Spleen (tissue), 11 donors: Measurements from ENCODE around the gene NR2C2. TPM values are rescaled to one million over a fixed set of nuclear protein-coding genes. Genes with fewer than 3 reads are reported as not detected.
A peak's percentile ranks its signal among the peaks of the same experiment; 100 is the strongest.

Source experiments
- DNase-seq: peaks from one replicate; pipeline ENCODE4 v3.0.0-alpha.2; 2020
- H3K27ac ChIP-seq, 8 donors: fragments of 200-600 bp; sonication (generic) in 7 of 8; 1 replicate in 4 of 8; 2 replicates in 4 of 8; pipeline versions ENCODE4 v1.5.0 to v1.8.0; 2016 to 2021; ENCODE audit warnings: inconsistent platforms in 4 of 8, mild to moderate bottlenecking in 4 of 8, moderate library complexity in 1 of 8
- H3K27me3 ChIP-seq, 7 donors: fragments of 200-600 bp; sonication (generic) in 6 of 7; replicated peaks in 1 of 7; 1 replicate in 4 of 7; 2 replicates in 3 of 7; pipeline versions ENCODE4 v1.5.0 to v1.8.0; 2016 to 2021; ENCODE audit warnings: inconsistent platforms in 3 of 7, mild to moderate bottlenecking in 1 of 7
- H3K36me3 ChIP-seq, 6 donors: fragments of 200-600 bp; sonication (generic) in 5 of 6; 1 replicate in 4 of 6; 2 replicates in 2 of 6; pipeline versions ENCODE4 v1.5.0 to v1.8.0; 2016 to 2021; ENCODE audit warnings: inconsistent platforms in 2 of 6
- H3K4me1 ChIP-seq, 6 donors: fragments of 200-600 bp; sonication (generic) in 5 of 6; 1 replicate in 3 of 6; 2 replicates in 3 of 6; pipeline versions ENCODE4 v1.5.0 to v1.8.0; 2016 to 2021; ENCODE audit warnings: inconsistent platforms in 3 of 6
- H3K4me3 ChIP-seq, 8 donors: fragments of 200-600 bp; sonication (generic) in 7 of 8; 1 replicate in 4 of 8; 2 replicates in 4 of 8; pipeline versions ENCODE4 v1.5.0 to v1.8.0; 2016 to 2021; ENCODE audit warnings: inconsistent platforms in 4 of 8, mild to moderate bottlenecking in 4 of 8, moderate library complexity in 2 of 8
- H3K9me3 ChIP-seq, 8 donors: fragments of 200-600 bp; sonication (generic) in 7 of 8; 1 replicate in 4 of 8; 2 replicates in 4 of 8; pipeline versions ENCODE4 v1.5.0 to v1.8.0; 2016 to 2021; ENCODE audit warnings: inconsistent platforms in 4 of 8
- POLR2A ChIP-seq, 3 donors: fragments of 450-650 bp; IDR thresholded peaks; one replicate each; pipeline ENCODE4 v1.5.1; 2017; ENCODE audit warnings: antibody characterized with exemption in 3 of 3, mild to moderate bottlenecking in 1 of 3
- POLR2AphosphoS5 ChIP-seq, 3 donors: sonication (generic); formaldehyde crosslinking; IDR thresholded peaks; one replicate each; pipeline ENCODE4 v1.5.1; 2017; ENCODE audit warnings: antibody characterized with exemption in 3 of 3
- WGBS, 5 donors: extraction: QIAGEN DNeasy Blood & Tissue Kit in 3 of 5; methylation state at CpG; one replicate each; pipeline versions ENCODE4 v1.1.5 to v1.1.7; 2013 to 2018; 5-methylcytosine and 5-hydroxymethylcytosine counted together
- intact Hi-C: fragments of 100-400 bp; cut with DNase I; formaldehyde crosslinking; loops from one replicate; pipeline ENCODE4 v1.15.0; 2023; ENCODE audit warnings: low total_unique reads
- polyA plus RNA-seq, 3 donors: library from polyadenylated mRNA; stranded (reverse); fragments of 200-250 nt; gene quantifications; one replicate each; pipeline ENCODE4 v1.2.1, GENCODE V29; 2013
- total RNA-seq, 7 donors: library from RNA; depleted of rRNA in 3 of 7; stranded (reverse); fragments of >200 nt in 3 of 7; fragmentation: NEBNext Ultra II Directional in 4 of 7; extraction: Animal tissue kit (Norgen Biotek cat#: 25700) in 4 of 7; gene quantifications; one replicate each; pipeline versions ENCODE4 v1.1.0 to v1.2.1, GENCODE V29; 2016 to 2021
- TF ChIP-seq, protein P1 (sequence below), 11 experiments: fragments of 200-600 bp in 7 of 11; fragments of 450-650 bp in 4 of 11; sonication (generic) in 4 of 11; IDR thresholded peaks in 8 of 11; conservative IDR thresholded peaks in 3 of 11; 1 replicate in 7 of 11; 2 replicates in 4 of 11; pipeline versions ENCODE4 v1.4.0 to v1.8.0; 2016 to 2021; ENCODE audit warnings: antibody characterized with exemption in 11 of 11, inconsistent platforms in 4 of 11, mild to moderate bottlenecking in 1 of 11
- donor health status: healthy with polysubstance abuse.
- donor health status: DM: no; HTN: no; CAD: no; lungs with moderate emphysema.
- donor health status: DM: no; HTN: no; CAD: no.
- donor health status: Bipolar disorder and iron deficiency.
- donor health status: healthy.
- donor health status: DM: no; HTN: no; CAD: no.
- donor health status: DM: yes; HTN: yes; CAD: no.

The NR2C2 gene
- total and polyA plus RNA-seq, 10 donors: 7.2 to 75.5 (median 60.2) TPM

DNA sequence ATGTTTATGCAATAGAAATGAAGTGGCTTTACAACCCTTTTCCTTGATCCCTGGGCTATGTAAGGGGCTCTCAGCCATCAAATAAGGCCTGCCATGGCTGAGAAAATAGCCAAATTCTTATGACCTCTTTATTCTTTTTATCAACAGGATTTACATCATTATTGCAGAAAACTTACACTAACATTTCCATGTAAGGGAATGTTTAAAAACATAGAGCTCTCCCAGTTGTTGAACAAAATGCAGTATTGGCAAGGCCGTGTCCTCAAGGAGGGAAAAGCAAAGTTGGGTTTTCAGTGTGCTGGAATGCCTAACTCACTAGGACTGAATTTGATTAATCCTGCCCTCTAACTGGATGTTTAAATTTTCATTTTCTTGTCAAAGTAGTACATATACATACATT lies 22.3 kb downstream of the NR2C2 start:
- intact Hi-C loops: no loop called here
- Histone ChIP-seq H3K9me3 (peaks cover 0 to 9% (median 5%) of the 10 kb centered on the region in 8 donors), H3K36me3 (peaks cover 0 to 76% (median 14%) of the 10 kb centered on the region in 6 donors), H3K27me3 (no peaks in the 10 kb centered on the region), H3K4me3 (no peak overlapping the region), H3K27ac (no peak overlapping the region), H3K4me1 (no peaks in the 10 kb centered on the region)
- DNase-seq: no peak
- 89 to 100% (median 94%) methylated on average over 1 of the region's 1 CpG for WGBS, 5 donors
- TF ChIP-seq, protein P1, sequence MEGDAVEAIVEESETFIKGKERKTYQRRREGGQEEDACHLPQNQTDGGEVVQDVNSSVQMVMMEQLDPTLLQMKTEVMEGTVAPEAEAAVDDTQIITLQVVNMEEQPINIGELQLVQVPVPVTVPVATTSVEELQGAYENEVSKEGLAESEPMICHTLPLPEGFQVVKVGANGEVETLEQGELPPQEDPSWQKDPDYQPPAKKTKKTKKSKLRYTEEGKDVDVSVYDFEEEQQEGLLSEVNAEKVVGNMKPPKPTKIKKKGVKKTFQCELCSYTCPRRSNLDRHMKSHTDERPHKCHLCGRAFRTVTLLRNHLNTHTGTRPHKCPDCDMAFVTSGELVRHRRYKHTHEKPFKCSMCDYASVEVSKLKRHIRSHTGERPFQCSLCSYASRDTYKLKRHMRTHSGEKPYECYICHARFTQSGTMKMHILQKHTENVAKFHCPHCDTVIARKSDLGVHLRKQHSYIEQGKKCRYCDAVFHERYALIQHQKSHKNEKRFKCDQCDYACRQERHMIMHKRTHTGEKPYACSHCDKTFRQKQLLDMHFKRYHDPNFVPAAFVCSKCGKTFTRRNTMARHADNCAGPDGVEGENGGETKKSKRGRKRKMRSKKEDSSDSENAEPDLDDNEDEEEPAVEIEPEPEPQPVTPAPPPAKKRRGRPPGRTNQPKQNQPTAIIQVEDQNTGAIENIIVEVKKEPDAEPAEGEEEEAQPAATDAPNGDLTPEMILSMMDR (IDR thresholded peaks at IDR 0.05 in 8 of 11, conservative IDR thresholded peaks at IDR 0.05 in 3 of 11): no peak
- TF ChIP-seq POLR2AphosphoS5 (IDR thresholded peaks at IDR 0.05): no peak
- no peak for TF ChIP-seq POLR2A (IDR thresholded peaks at IDR 0.05)

DNA sequence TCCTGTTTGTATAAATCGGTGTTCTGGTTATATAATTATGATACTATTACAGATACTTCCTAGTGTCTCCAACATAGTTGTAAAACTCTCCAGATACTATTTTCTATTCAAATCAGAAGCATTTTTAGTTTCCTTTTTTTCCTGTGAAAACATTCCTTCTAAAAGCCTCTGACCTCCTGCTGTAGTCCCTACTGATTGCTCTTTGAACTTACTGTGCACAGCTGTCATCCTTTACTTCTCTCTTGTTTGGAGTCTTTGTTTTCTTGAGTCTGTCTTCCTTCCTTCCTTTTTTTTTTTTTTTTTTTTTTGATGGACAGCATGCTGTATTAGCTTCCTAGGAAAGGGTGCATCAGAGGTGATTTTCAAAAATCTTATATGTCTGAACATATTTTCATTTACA lies 28.9 kb downstream of the NR2C2 start:
- H3K9me3 ChIP-seq: no peaks in the 10 kb centered on the region
- intact Hi-C loops: no loop called here
- no peak for DNase-seq
- 60 to 76% (median 65%) methylated on average over 1 of the region's 1 CpG for WGBS, 5 donors
- peaks cover 0 to 39% (median 7%) of the 10 kb centered on the region in 6 donors for H3K36me3 ChIP-seq
- no peak overlapping the region for H3K4me3 ChIP-seq
- TF ChIP-seq POLR2AphosphoS5 (IDR thresholded peaks at IDR 0.05): no peak
- TF ChIP-seq, protein P1 (IDR thresholded peaks at IDR 0.05 in 8 of 11, conservative IDR thresholded peaks at IDR 0.05 in 3 of 11): no peak
- no peak for TF ChIP-seq POLR2A (IDR thresholded peaks at IDR 0.05)
- H3K27me3 ChIP-seq: no peaks in the 10 kb centered on the region
- H3K4me1 ChIP-seq: peaks cover 7 to 65% (median 34%) of the 10 kb centered on the region in 6 donors
- peak overlapping the region in 5 of 8 donors; percentile 19 to 47 (median 40) for H3K27ac ChIP-seq

DNA sequence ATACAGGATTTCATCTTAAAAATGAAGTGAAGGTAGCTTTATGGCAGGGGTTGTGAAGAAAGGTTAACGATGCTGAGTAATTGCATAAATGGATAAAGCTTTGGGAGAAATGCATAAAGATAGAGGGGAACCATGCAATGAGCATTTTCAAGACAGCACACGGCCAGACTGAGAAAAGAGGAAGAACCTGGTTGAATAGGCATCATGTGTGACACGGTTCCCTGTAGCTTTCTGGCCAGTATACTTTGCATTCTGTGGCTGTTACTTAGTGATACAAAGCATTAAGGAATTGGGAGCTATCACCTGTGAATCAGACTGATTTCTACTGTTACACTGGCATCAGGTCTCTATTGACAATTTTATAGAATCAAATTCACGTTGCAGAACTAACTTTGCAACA lies 33.3 kb downstream of the NR2C2 start:
- no peaks in the 10 kb centered on the region for H3K27me3 ChIP-seq
- TF ChIP-seq POLR2AphosphoS5 (IDR thresholded peaks at IDR 0.05) (no peak), POLR2A (IDR thresholded peaks at IDR 0.05) (no peak)
- TF ChIP-seq, protein P1 (IDR thresholded peaks at IDR 0.05 in 8 of 11, conservative IDR thresholded peaks at IDR 0.05 in 3 of 11): no peak
- intact Hi-C loops: no loop called here
- H3K9me3 ChIP-seq: peaks cover 0 to 4% (median 0%) of the 10 kb centered on the region in 8 donors
- WGBS, 5 donors: 41 to 63% (median 60%) methylated on average over 4 of the region's 4 CpGs
- peaks cover 7 to 71% (median 31%) of the 10 kb centered on the region in 6 donors for H3K4me1 ChIP-seq
- DNase-seq: no peak
- peaks cover 0 to 7% (median 0%) of the 10 kb centered on the region in 6 donors for H3K36me3 ChIP-seq
- H3K27ac ChIP-seq: peak overlapping the region in 2 of 8 donors; percentile 11 to 43
- H3K4me3 ChIP-seq: no peak overlapping the region

DNA sequence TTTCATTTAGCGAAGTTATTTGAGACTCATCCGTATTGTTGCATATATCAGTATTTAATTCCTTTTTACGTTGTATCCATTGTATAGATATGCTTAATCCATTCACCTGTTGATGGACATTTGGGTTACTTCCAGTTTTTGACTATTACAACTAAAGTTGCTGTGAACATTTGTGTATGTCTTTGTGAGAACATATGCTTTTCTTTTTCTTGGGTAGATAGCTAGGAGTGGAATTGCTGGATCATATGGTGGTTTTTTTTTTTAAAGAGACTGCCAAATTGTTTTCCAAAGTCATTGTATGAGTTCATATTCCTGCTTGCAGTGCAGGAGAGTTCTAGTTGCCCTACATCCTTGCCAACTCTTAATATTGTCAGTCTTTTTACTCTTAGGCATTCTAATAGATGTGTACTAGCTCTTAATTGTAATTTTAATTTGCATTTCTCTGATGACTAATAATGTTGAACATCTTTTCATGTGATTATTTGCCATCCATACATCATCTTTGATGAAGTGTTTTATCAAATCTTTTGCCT lies 37.3 kb downstream of the NR2C2 start:
- Histone ChIP-seq H3K36me3 (no peaks in the 10 kb centered on the region), H3K9me3 (peaks cover 0 to 4% (median 0%) of the 10 kb centered on the region in 8 donors), H3K4me1 (peaks cover 17 to 72% (median 47%) of the 10 kb centered on the region in 6 donors), H3K27me3 (no peaks in the 10 kb centered on the region), H3K27ac (no peak overlapping the region), H3K4me3 (no peak overlapping the region)
- TF ChIP-seq, protein P1 (IDR thresholded peaks at IDR 0.05 in 8 of 11, conservative IDR thresholded peaks at IDR 0.05 in 3 of 11): no peak
- TF ChIP-seq POLR2A (IDR thresholded peaks at IDR 0.05): no peak
- TF ChIP-seq POLR2AphosphoS5 (IDR thresholded peaks at IDR 0.05): no peak
- intact Hi-C loops: no loop called here
- WGBS, 5 donors: 97 to 99% (median 98%) methylated on average over 3 of the region's 3 CpGs
- no peak for DNase-seq
